GM21515 (cell line): Measurements from ENCODE around the gene PTGES.
"Not testable (repeated sequence)": the region's sequence is repeated elsewhere in the genome, so short reads cannot be mapped to it uniquely, and the experiment has no call there.

Source experiments
- ATAC-seq: cut with Tn5 transposase; IDR thresholded peaks from one replicate; pipeline ENCODE4 v1.9.1; 2021; ENCODE audit not compliant: unreplicated experiment

PTGES gene, protein sequence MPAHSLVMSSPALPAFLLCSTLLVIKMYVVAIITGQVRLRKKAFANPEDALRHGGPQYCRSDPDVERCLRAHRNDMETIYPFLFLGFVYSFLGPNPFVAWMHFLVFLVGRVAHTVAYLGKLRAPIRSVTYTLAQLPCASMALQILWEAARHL

GRCh38 chr9:129752900-129753729 lies at the start of gene PTGES:
Gene PTGES, minus strand, starts transcription at chr9:129753042. Its CDS starts 30 bp downstream, at chr9:129753012.
- ATAC-seq = no peak

- no peak for ATAC-seq
Measured at GRCh38 chr9:129801504-129801903, 48.7 kb upstream of the PTGES start.

- ATAC-seq = no peak
Measured at GRCh38 chr9:129798973-129799372, 46.1 kb upstream of the PTGES start.

DNA sequence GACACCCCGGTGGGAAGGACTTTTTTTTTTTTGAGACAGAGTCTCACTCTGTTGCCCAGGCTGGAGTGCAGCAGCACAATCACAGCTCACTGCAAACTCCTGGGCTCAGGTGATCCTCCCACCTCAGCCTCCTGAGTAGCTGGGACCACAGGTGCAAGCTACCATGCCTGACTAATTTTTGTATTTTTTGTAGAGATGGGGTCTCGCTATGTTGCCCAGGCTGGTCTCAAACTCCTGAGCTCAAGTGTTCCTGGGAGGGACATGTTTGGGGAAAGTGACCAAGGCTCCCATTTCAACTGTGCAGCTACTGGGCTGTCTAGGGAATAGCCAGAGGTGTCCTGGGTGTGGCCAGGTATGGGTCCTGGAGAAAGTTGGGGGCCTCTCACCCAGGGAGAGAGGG lies 43.2 kb upstream of the PTGES start:
- ATAC-seq = not testable (repeated sequence)

DNA sequence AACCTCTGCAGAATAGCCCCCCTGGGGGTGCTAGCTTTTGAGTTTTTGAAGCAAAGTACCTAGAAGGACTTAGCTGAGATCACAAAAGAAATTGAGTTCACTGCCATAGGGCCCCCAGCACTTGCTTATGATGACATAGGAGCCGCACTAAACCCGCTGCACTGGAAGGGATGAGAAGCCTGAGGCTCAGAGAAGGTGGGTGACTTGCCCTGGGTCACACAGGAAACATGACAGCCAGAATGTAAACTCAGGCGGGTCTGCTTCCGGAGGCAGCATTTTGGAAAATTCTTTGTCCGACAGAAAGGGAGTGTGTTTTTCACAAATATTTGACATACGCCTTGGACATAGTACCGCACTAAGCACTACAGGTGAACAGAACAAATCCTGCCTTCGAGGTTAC lies 41.7 kb upstream of the PTGES start:
- ATAC-seq = no peak

- ATAC-seq = no peak
Measured at GRCh38 chr9:129786481-129786880, 33.6 kb upstream of the PTGES start.

DNA sequence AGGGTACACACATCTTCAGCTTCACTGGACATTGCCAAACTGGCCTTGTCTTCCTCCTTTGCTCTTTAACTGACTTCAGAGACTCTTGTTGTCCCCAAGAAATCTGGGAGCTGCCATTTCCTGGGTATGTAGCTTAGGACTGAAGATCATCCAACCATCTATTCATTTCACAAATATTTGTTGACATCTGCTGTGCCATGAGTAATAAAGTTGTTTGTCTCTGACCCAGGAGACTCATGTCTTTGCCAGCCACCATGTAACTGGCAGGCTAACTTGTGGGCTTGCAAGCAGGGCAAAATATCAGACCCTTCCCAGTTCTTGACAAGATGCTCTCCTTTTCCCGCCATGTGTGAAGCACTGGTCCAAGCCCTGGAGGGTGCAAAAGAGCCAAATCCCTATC lies 33.0 kb upstream of the PTGES start:
- no peak for ATAC-seq

- ATAC-seq = not testable (repeated sequence)
Measured at GRCh38 chr9:129784970-129785369, 32.1 kb upstream of the PTGES start.

DNA sequence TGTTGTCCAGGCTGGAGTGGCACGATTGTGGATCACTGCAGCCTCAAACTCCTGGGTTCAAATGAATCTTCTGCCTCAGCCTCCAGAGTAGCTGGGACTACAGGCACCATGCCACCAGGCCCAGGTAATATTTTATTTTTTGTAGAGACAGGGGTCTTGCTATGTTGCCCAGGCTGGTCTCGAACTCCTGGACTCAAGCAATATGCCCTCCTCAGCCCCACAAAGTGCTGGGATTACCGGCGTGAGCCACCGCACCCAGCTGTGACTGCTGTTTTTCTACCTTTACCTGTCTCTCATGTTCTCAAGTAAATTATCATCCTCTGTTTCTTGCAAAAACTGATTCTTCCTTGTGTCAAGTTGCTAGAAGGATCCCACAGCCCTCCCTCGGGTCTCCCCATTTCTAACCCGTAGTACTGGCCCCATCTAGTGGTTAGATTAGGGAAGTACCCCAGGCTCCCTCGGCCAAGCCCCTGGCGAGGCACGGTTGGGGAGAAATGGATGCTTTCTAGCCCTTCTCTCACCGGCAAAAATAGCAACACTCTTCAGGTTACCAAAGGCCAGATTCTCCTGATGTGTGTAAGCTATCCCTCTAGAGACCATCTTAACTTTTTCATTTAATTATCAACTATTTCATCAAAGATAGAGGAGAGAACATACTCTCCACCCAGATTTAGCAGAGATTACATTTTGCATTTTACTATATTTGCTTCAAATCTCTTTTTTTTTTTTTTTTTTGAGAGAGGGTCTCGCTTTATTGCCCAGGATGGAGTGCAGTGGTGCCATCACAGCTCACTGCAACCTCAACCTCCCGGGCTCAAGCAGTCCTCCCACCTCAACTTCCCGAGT lies 30.9 kb upstream of the PTGES start:
- ATAC-seq = no peak

GRCh38 chr9:129781981-129782380 lies 29.1 kb upstream of the PTGES start:
- no peak for ATAC-seq

DNA sequence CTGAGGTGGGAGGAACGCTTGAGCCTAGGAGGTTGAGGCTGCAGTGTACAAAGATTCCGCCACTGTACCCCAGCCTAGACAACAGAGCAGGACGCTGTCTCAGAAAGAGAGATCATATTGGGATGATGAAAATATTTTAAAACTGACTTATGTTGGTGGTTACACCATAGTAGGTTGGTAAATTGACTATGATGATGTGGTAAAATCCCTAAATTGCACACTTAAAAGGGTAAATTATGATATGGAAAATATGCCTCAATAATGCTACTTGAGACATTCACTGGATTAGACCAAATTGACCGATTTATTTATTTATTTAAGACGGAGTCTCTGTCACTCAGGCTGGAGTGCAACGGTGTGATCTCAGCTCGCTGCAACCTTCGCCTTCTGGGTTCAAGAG lies 28.3 kb upstream of the PTGES start:
- ATAC-seq = no peak

DNA sequence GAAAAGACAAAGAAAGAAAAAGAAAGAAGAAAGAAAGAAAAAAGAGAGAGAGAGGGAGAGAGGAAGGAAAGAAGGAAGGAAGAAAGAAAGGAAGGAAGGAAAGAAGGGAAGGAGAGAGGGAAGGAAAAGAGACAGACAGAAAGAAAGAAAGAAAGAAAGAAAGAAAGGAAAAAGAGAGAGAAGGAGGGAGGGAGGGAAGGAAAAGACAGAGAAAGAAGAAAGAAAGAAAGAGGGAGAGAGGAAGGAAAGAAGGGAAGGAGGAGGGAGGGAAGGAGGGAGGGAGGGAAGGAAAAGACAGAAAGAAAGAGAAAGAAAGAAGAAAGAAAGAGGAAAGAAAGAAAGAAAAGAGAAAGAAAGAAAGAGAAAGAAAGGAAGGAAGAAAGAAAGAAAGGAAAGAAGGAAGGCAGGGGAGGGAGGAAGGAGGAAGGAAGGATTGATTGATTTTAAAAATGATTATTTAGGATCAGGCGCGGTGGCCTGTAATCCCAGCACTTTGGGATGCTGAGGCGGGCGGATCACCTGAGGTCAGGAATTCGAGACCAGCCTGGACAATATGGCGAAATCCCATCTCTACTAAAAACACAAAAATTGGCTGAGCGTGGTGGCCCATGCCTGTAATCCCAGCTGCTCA lies 26.8 kb upstream of the PTGES start:
- no peak for ATAC-seq

- no peak for ATAC-seq
Measured at GRCh38 chr9:129778469-129778868, 25.6 kb upstream of the PTGES start.

GRCh38 chr9:129777769-129778130 lies 24.9 kb upstream of the PTGES start:
- ATAC-seq = no peak

DNA sequence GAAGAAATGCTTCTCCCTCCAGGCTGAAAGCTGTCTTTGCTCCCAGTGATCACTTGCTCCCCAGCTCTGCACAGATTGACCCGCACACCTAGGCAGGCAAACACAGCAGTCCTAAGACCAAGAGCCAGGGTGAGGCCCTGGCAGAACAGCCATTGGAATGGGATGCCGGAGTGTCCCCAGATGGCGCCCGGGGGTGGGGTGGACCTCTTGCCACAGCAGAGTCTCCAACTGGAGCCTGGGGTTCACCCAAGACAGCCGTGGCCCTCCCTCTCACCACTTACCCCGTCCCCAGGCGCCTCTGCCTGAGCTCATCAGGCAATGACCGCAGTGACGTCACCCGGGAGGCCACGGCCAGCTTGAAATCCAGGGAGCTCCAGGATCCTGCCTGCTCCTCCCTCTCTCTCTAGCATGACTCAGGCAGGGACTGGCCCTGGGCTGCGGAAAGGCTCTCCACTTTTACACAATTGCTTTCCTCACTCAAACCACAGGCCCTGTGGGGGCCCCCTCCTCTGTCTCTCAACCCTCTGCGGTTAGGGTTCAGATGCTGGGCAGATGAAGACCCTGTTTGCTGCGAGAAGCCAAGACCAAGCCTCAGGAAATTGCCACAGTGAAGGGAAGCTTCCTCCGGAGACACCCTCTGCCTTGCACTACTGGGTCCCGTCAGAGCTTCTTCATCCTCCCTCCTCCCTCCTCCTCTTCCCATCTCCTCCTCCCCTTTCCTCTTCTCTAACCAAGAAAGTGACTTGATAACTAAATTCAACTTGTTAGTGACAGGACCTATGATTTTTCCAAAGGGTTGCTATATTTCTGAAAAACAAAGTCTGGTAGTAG lies 24.3 kb upstream of the PTGES start:
- no peak for ATAC-seq

GRCh38 chr9:129776566-129776937 lies 23.7 kb upstream of the PTGES start:
- ATAC-seq = no peak

GRCh38 chr9:129776096-129776495 lies 23.3 kb upstream of the PTGES start:
- ATAC-seq = not testable (repeated sequence)

DNA sequence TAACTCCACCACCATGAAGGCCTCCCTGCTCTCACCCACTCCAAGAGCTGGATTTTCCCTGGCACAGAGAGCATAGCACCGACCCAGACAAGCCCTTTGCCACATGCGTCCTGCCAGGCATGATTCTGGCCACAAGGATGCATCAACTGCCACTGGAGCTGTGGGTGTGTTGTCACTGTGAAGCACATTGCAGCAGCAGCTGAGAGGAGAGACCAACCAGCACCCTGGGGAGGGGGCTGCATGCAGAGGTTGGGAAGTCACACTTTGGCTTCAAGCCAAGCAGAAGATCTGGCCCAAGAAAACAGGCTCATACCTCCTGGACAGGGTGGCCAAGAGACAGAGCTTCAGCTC lies 22.6 kb upstream of the PTGES start:
- no peak for ATAC-seq

GRCh38 chr9:129774791-129775447 lies 22.1 kb upstream of the PTGES start:
- no peak for ATAC-seq
